Kidney (tissue), 14 donors: ENCODE results near the gene CSPG4. TPM values are rescaled to one million over a fixed set of nuclear protein-coding genes. Genes with fewer than 3 reads are reported as not detected.
A peak's percentile ranks its signal among the peaks of the same experiment; 100 is the strongest.

Experiments
- DNase-seq, 5 donors: peaks; one replicate each; pipeline ENCODE4 v3.0.0-alpha.2; 2013 to 2020
- FAIRE-seq: peaks from 2 replicates; lab custom pipeline; 2012; peaks lifted over from hg19 to GRCh38; lab: Jason Lieb, UNC
- H3K27ac ChIP-seq, 2 donors: one replicate each; pipeline ENCODE4 v1.7.0; 2013; ENCODE audit warnings: low read depth in 2 of 2, low read length in 2 of 2, inconsistent platforms in 1 of 2
- H3K27me3 ChIP-seq: one replicate; pipeline ENCODE4 v1.7.1; 2013; ENCODE audit warnings: low read length, inconsistent platforms; ENCODE audit not compliant: control insufficient read depth, insufficient read depth
- H3K36me3 ChIP-seq, 3 donors: one replicate each; pipeline versions ENCODE4 v1.7.0 to v1.7.1; 2013; ENCODE audit warnings: low read length in 3 of 3, control low read depth in 1 of 3, inconsistent platforms in 1 of 3; ENCODE audit not compliant: insufficient read depth in 3 of 3, control insufficient read depth in 2 of 3
- H3K4me1 ChIP-seq, 3 donors: one replicate each; pipeline versions ENCODE4 v1.7.0 to v1.7.1; 2013; ENCODE audit warnings: low read length in 3 of 3, inconsistent platforms in 1 of 3, low read depth in 1 of 3; ENCODE audit not compliant: control insufficient read depth in 2 of 3, insufficient read depth in 2 of 3
- H3K4me3 ChIP-seq, 3 donors: one replicate each; pipeline versions ENCODE4 v1.7.0 to v1.8.1; 2013; ENCODE audit warnings: low read length in 3 of 3, control low read depth in 1 of 3, inconsistent platforms in 1 of 3
- H3K9ac ChIP-seq, 3 donors: one replicate each; pipeline versions ENCODE4 v1.7.0 to v1.7.1; 2013; ENCODE audit warnings: low read length in 3 of 3, control low read depth in 1 of 3, inconsistent platforms in 1 of 3
- H3K9me3 ChIP-seq, 3 donors: one replicate each; pipeline versions ENCODE4 v1.7.0 to v1.7.1; 2013; ENCODE audit warnings: low read length in 3 of 3, control low read depth in 1 of 3, inconsistent platforms in 1 of 3; ENCODE audit not compliant: control insufficient read depth in 2 of 3, insufficient read depth in 1 of 3
- CTCF ChIP-seq: IDR thresholded peaks from 3 replicates; pipeline ENCODE4 v1.5.1; 2012; ENCODE audit warnings: mild to moderate bottlenecking, moderate library complexity, borderline replicate concordance; ENCODE audit not compliant: insufficient read depth; ENCODE audit errors: extremely low read depth
- intact Hi-C: fragments of 100-400 bp; cut with DNase I; formaldehyde crosslinking; loops from one replicate; pipeline ENCODE4 v1.11.1; 2022
- polyA plus RNA-seq: library from polyadenylated mRNA; stranded (reverse); fragments of 350-450 nt; fragmentation: Illumina TruSeq; extraction: RNeasy Lipid Tissue Mini Kit (QIAGEN cat#74804); gene quantifications from one replicate; pipeline ENCODE4 v1.2.3, GENCODE V29; 2014; ENCODE audit warnings: low read depth, low replicate concordance; ENCODE audit not compliant: insufficient read depth
- total RNA-seq: library from RNA; stranded (reverse); fragmentation: NEBNext Ultra II Directional; extraction: Animal tissue kit (Norgen Biotek cat#: 25700); gene quantifications from one replicate; pipeline ENCODE4 v1.2.1, GENCODE V29; 2021
- donor health status: control.
- donor health status: control.
- donor health status: control.
- donor health status: control.
- donor health status: control.
- donor health status: DM: yes; HTN: yes; CAD: no.
- donor health status: Normal renal cell carcinoma (clear cell type).

The CSPG4 gene
- total and polyA plus RNA-seq, 2 donors from 2014 or later: 4.4 to 30.7 TPM

DNA sequence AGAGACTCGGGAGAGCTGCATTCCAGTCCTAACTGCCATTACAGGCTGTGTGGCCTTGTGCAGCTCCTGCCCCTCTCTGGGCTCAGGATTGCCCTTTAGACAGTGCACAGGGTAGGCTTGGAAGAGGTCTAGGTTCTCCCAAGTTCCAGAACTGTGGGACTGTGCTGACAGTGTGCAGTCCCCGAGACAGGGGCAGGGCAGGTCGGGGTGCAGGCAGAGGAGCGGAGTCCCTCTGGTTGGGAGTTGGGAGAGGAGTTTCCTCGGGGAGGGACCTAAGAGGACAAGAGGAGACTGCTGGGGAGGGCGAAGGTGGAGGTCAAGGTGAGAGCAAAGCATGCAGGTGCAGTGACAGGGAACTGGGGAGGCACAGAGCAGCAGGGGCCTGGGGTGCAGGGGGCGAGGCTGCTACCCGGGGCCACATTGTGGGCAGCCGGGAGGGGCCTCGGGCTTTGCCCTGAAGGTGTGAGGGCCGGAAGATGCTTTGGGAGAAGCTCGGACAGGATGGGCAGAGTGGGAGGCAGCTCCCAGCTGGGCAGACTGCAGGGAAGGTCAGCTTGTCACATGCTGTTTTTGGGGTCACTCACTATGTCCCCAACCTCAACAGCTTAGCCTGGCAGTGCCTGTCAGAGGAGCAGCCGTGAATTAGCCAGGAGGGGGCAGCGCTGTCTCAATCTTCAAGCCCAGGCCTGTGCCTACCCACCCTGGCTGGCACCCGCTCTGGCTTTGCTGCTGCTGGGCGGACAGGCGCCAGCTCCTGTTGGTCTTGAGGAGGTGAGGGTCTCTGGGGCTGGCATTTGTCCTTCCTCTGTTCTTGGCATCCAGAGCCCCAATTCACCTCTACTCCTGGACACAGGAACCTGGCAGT lies 15.4 kb upstream of the CSPG4 start:
- no peak overlapping the region for H3K4me3 ChIP-seq
- no peak overlapping the region for H3K9ac ChIP-seq
- H3K27ac ChIP-seq: no peak overlapping the region
- intact Hi-C loops: no loop called here
- peak; percentile 62 for TF ChIP-seq CTCF
- H3K4me1 ChIP-seq: peaks cover 8 to 15% (median 13%) of the 10 kb centered on the region in 3 donors
- no peak for FAIRE-seq
- DNase-seq: peak; percentile 57 to 82 (median 76)
- no peaks in the 10 kb centered on the region for H3K27me3 ChIP-seq
- no peaks in the 10 kb centered on the region for H3K36me3 ChIP-seq
- H3K9me3 ChIP-seq: no peaks in the 10 kb centered on the region

DNA sequence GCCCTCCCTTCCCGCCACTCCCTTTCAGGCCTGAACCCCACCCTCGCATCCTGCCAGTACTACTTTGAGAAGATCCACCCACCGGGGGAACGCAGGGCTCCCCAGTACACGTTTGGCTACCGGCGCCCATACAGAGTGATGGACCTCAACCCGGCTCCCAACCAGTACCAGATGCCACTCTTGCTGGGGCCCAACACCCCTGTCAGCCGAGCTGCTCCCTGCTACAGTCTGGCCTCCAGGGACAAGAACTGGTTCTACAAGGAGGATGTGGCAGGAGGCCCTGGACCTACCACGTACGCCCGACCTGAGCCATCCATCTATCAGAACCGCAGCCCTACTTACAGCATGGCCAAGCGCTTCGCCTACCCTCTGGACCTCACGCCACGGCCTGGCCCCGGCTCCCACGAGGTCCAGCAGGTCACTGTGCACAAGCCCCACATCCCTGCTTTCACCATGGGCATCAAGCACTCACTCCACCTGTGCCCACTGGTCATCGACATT lies 14.4 kb upstream of the CSPG4 start:
- Histone ChIP-seq H3K27me3 (no peaks in the 10 kb centered on the region), H3K36me3 (no peaks in the 10 kb centered on the region), H3K9ac (no peak overlapping the region), H3K4me1 (peaks cover 8 to 15% (median 8%) of the 10 kb centered on the region in 3 donors), H3K9me3 (no peaks in the 10 kb centered on the region), H3K4me3 (no peak overlapping the region), H3K27ac (no peak overlapping the region)
- no peak for TF ChIP-seq CTCF
- FAIRE-seq (no peak), DNase-seq (peak in 2 of 5 donors; percentile 45 to 55)
- intact Hi-C loops: no loop called here

DNA sequence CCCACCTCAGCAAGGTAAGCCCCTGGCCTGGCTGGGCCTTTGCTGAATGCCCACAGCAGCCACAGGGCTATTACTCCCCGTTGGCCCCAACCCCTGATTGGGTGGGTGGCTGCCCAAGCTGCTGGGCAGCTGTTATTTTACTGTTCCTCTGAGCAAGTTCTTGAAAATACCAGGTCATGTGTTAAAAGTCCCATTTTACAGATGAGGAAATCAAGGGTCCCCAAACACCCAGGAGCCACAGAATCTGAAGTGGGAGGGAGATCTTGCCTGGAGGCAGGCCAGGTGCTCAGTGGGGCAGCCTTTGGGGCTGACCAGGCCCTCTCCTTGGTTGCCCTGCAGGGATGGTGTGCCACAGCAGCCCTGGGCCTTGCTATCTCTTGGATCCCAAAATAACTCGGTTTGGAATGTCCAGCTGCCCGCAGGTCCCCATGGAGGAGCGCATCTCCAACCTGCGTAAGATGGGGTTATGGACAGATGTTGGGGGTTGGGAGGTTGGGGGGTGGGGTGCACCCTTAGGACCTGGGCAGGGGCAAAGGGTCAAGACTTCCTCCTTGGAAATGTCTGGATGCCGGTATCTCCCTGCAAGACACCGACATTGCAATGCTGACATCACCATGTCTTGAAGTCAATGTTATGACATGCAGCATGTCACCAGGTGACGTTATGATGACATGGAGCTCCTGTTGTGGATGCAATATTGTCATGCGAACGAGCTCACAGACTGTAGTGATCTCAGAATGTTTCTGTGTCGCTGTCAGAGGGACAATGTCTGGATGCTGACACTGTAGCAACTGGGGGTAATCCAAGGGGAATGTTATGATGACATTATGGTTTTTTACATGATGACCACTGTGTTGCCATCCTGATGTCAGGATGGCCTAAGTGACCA lies 13.3 kb upstream of the CSPG4 start:
- Histone ChIP-seq H3K4me3 (no peak overlapping the region), H3K27me3 (no peaks in the 10 kb centered on the region), H3K36me3 (no peaks in the 10 kb centered on the region), H3K9me3 (no peaks in the 10 kb centered on the region), H3K9ac (no peak overlapping the region), H3K27ac (no peak overlapping the region), H3K4me1 (peaks cover 8 to 15% (median 8%) of the 10 kb centered on the region in 3 donors)
- no peak for TF ChIP-seq CTCF
- FAIRE-seq (no peak), DNase-seq (peak in 2 of 5 donors; percentile 39 to 60)
- intact Hi-C loops: no loop called here
